Fibroblast of lung (primary cell): ENCODE measurements around the gene MC5R. TPM values are rescaled to one million over a fixed set of nuclear protein-coding genes. Genes with fewer than 3 reads are reported as not detected.

Source experiments
- DNase-seq, 2 donors: peaks; one replicate each; pipeline versions ENCODE4 v3.0.0 to v3.0.0-alpha.2; 2010; ENCODE audit warnings: low read depth in 2 of 2
- H2AFZ ChIP-seq: 2 replicates; pipeline ENCODE4 v1.5.1; 2012; ENCODE audit warnings: low read length, control low read depth, inconsistent platforms
- H3K27ac ChIP-seq: 2 replicates; pipeline ENCODE4 v1.5.1; 2011; ENCODE audit warnings: low read length, control low read depth; ENCODE audit not compliant: insufficient read depth
- H3K27me3 ChIP-seq: 2 replicates; pipeline ENCODE4 v1.5.1; 2011; ENCODE audit warnings: mild to moderate bottlenecking, low read length; ENCODE audit not compliant: control insufficient read depth, insufficient read depth
- H3K36me3 ChIP-seq: 2 replicates; pipeline ENCODE4 v1.5.1; 2011; ENCODE audit warnings: low read length; ENCODE audit not compliant: control insufficient read depth, insufficient read depth
- H3K4me1 ChIP-seq: 2 replicates; pipeline ENCODE4 v1.5.1; 2011; ENCODE audit warnings: low read length; ENCODE audit not compliant: control insufficient read depth, insufficient read depth; ENCODE audit errors: extremely low read depth
- H3K4me2 ChIP-seq: 2 replicates; pipeline ENCODE4 v1.5.1; 2011; ENCODE audit warnings: low read length, control low read depth; ENCODE audit not compliant: insufficient read depth; ENCODE audit errors: extremely low read depth
- H3K4me3 ChIP-seq, 4 experiments: fragments of 200-600 bp in 1 of 4; sonication (generic) in 1 of 4; replicated peaks in 1 of 4; 2 replicates each; pipeline ENCODE4 v1.5.1; 2011 to 2016; ENCODE audit warnings: low read length in 4 of 4, low read depth in 3 of 4, mild to moderate bottlenecking in 3 of 4, control low read depth in 2 of 4, inconsistent platforms in 1 of 4, mixed read lengths in 1 of 4; ENCODE audit not compliant: insufficient read depth in 1 of 4; ENCODE audit errors: control extremely low read depth in 1 of 4
- H3K79me2 ChIP-seq: 2 replicates; pipeline ENCODE4 v1.5.1; 2012; ENCODE audit warnings: mild to moderate bottlenecking, low read length, inconsistent platforms; ENCODE audit not compliant: control insufficient read depth, insufficient read depth
- H3K9ac ChIP-seq: 2 replicates; pipeline ENCODE4 v1.5.1; 2011; ENCODE audit warnings: mild to moderate bottlenecking, low read length, control low read depth; ENCODE audit not compliant: insufficient read depth
- H3K9me3 ChIP-seq: 2 replicates; pipeline ENCODE4 v1.5.1; 2012; ENCODE audit warnings: low read depth, low read length; ENCODE audit not compliant: control insufficient read depth, insufficient read depth
- H4K20me1 ChIP-seq: 2 replicates; pipeline ENCODE4 v1.5.1; 2011; ENCODE audit warnings: low read length; ENCODE audit not compliant: control insufficient read depth, insufficient read depth; ENCODE audit errors: extremely low read depth
- EZH2 ChIP-seq: IDR thresholded peaks from 2 replicates; pipeline ENCODE4 v1.5.1; 2012; ENCODE audit warnings: low read length, control low read depth, mild to moderate bottlenecking; ENCODE audit errors: missing control alignments
- polyA plus RNA-seq, 2 donors: library from polyadenylated mRNA; depleted of rRNA in 1 of 2; stranded (reverse) in 1 of 2; unstranded in 1 of 2; fragments of >200 nt; gene quantifications; 2 replicates each; pipeline ENCODE4 v1.2.1, GENCODE V29; 2011 to 2012; ENCODE audit warnings: missing spikeins in 1 of 2
- total RNA-seq: library from RNA; depleted of rRNA; stranded (reverse); fragments of >200 nt; gene quantifications from 2 replicates; pipeline ENCODE4 v1.2.1, GENCODE V29; 2014
- TF ChIP-seq, protein P1 (sequence below), 2 donors: IDR thresholded peaks in 1 of 2; conservative IDR thresholded peaks in 1 of 2; 1 replicate in 1 of 2; 2 replicates in 1 of 2; pipeline ENCODE4 v1.5.1; 2011 to 2012; ENCODE audit warnings: low read length in 2 of 2, control low read depth in 1 of 2, inconsistent platforms in 1 of 2, low read depth in 1 of 2, mild to moderate bottlenecking in 1 of 2

MC5R gene
- total and polyA plus RNA-seq, 2 donors (not counting 1 experiment from before 2014, with no cell fraction given) = not detected

DNA sequence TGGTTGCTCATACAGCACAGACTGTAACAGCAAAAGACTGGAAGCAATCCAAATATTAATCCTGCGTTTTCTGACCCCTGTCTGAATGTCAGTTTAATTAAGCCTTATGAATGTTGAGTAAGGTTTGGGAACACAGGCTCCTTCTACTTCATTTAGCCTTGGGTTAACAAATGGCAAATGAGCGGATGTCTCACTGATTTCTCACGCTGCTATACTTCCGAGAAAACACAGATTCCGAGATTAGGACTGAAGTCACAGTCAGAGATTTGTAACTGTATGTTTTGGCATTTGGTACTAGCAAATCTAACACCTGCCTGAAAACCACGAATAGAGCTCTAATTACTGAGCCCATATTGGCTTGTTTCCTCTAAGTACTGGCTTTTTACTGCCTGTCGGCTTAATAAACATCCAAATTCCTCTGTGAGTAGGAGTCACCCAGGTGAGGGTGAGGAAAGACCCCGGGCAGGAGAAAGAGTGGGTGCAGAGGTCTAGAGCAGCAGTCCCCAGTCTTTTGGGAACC lies 10.6 kb downstream of the MC5R start:
- DNase-seq = no peak
- TF ChIP-seq, protein P1, sequence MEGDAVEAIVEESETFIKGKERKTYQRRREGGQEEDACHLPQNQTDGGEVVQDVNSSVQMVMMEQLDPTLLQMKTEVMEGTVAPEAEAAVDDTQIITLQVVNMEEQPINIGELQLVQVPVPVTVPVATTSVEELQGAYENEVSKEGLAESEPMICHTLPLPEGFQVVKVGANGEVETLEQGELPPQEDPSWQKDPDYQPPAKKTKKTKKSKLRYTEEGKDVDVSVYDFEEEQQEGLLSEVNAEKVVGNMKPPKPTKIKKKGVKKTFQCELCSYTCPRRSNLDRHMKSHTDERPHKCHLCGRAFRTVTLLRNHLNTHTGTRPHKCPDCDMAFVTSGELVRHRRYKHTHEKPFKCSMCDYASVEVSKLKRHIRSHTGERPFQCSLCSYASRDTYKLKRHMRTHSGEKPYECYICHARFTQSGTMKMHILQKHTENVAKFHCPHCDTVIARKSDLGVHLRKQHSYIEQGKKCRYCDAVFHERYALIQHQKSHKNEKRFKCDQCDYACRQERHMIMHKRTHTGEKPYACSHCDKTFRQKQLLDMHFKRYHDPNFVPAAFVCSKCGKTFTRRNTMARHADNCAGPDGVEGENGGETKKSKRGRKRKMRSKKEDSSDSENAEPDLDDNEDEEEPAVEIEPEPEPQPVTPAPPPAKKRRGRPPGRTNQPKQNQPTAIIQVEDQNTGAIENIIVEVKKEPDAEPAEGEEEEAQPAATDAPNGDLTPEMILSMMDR (conservative IDR thresholded peaks at IDR 0.05 in 1 of 2, IDR thresholded peaks at IDR 0.05 in 1 of 2; ENCODE audit: low read depth in 1 of 2, low read length in 2 of 2) = no peak
- no peak for TF ChIP-seq EZH2
- Histone ChIP-seq H3K9me3 (no peaks in the 10 kb centered on the region), H3K4me2 (no peak overlapping the region), H2AFZ (no peak overlapping the region), H3K9ac (no peak overlapping the region), H3K27ac (no peak overlapping the region), H3K27me3 (no peaks in the 10 kb centered on the region), H3K4me1 (no peaks in the 10 kb centered on the region), H4K20me1 (no peaks in the 10 kb centered on the region), H3K4me3 (no peak overlapping the region), H3K79me2 (no peaks in the 10 kb centered on the region), H3K36me3 (no peaks in the 10 kb centered on the region)

DNA sequence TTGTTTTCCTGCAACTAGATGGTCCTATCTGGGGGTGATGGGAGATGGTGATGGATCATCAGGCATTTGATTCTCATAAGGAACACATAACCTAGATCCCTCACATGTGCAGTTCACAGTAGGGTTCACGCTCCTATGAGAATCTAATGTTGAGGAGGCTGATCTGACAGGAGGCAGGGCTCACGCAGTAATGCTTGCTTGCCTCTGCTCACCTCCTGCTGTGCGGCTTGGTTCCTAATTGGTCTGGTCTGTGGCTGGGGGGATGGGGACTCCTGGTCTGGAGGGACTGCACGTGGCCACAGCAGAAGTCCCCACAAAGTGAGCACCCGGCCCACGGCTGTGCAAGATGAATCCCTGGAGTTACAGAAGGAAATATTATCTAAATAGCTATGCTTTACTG lies 11.3 kb downstream of the MC5R start:
- TF ChIP-seq EZH2 = no peak
- TF ChIP-seq, protein P1 (conservative IDR thresholded peaks at IDR 0.05 in 1 of 2, IDR thresholded peaks at IDR 0.05 in 1 of 2; ENCODE audit: low read depth in 1 of 2, low read length in 2 of 2) = no peak
- no peaks in the 10 kb centered on the region for H3K36me3 ChIP-seq
- no peak overlapping the region for H3K4me2 ChIP-seq
- H3K4me1 ChIP-seq = no peaks in the 10 kb centered on the region
- no peak for DNase-seq
- H3K4me3 ChIP-seq = no peak overlapping the region
- no peaks in the 10 kb centered on the region for H3K9me3 ChIP-seq
- no peak overlapping the region for H2AFZ ChIP-seq
- no peak overlapping the region for H3K27ac ChIP-seq
- no peak overlapping the region for H3K9ac ChIP-seq
- H3K27me3 ChIP-seq = no peaks in the 10 kb centered on the region
- no peaks in the 10 kb centered on the region for H3K79me2 ChIP-seq
- no peaks in the 10 kb centered on the region for H4K20me1 ChIP-seq

- H3K27me3 ChIP-seq = no peaks in the 10 kb centered on the region
- H3K9ac ChIP-seq = no peak overlapping the region
- no peak overlapping the region for H3K4me2 ChIP-seq
- H3K4me3 ChIP-seq = no peak overlapping the region
- no peaks in the 10 kb centered on the region for H3K36me3 ChIP-seq
- H2AFZ ChIP-seq = no peak overlapping the region
- DNase-seq = no peak
- no peaks in the 10 kb centered on the region for H4K20me1 ChIP-seq
- H3K4me1 ChIP-seq = no peaks in the 10 kb centered on the region
- no peak overlapping the region for H3K27ac ChIP-seq
- TF ChIP-seq EZH2 = no peak
- TF ChIP-seq, protein P1 (conservative IDR thresholded peaks at IDR 0.05 in 1 of 2, IDR thresholded peaks at IDR 0.05 in 1 of 2; ENCODE audit: low read depth in 1 of 2, low read length in 2 of 2) = no peak
- H3K9me3 ChIP-seq = no peaks in the 10 kb centered on the region
- H3K79me2 ChIP-seq = no peaks in the 10 kb centered on the region
These were observed 12.6 kb downstream of the MC5R start for GRCh38 chr18:13836559-13836958.
